Endothelial cell (in vitro differentiated cells): Measurements from ENCODE around the gene ISM1. TPM values are rescaled to one million over a fixed set of nuclear protein-coding genes. Genes with fewer than 3 reads are reported as not detected.

Experiments
- DNase-seq: peaks from one replicate; pipeline ENCODE4 v3.0.0; 2021; ENCODE audit warnings: low spot score
- H3K27ac Mint-ChIP-seq: one replicate; pipeline ENCODE4 v1.8.0; 2021; ENCODE audit warnings: mixed read lengths, inconsistent platforms; ENCODE audit not compliant: unreplicated experiment
- H3K27me3 Mint-ChIP-seq: one replicate; pipeline ENCODE4 v1.8.0; 2021; ENCODE audit warnings: mild to moderate bottlenecking, moderate library complexity, mixed read lengths, inconsistent platforms; ENCODE audit not compliant: unreplicated experiment
- H3K36me3 Mint-ChIP-seq: one replicate; pipeline ENCODE4 v1.8.0; 2021; ENCODE audit warnings: mild to moderate bottlenecking, low read depth, mixed read lengths, inconsistent platforms; ENCODE audit not compliant: unreplicated experiment
- H3K4me1 Mint-ChIP-seq: one replicate; pipeline ENCODE4 v1.8.0; 2021; ENCODE audit warnings: mild to moderate bottlenecking, mixed read lengths, inconsistent platforms; ENCODE audit not compliant: unreplicated experiment
- H3K4me3 Mint-ChIP-seq: one replicate; pipeline ENCODE4 v1.8.0; 2021; ENCODE audit warnings: mild to moderate bottlenecking, mixed read lengths, inconsistent platforms; ENCODE audit not compliant: unreplicated experiment
- H3K9me3 Mint-ChIP-seq: one replicate; pipeline ENCODE4 v1.8.0; 2021; ENCODE audit warnings: mixed read lengths, inconsistent platforms; ENCODE audit not compliant: unreplicated experiment
- total RNA-seq: library from RNA; stranded (reverse); fragmentation: NEBNext Ultra II Directional; extraction: Animal tissue kit (Norgen Biotek cat#: 25700); gene quantifications from one replicate; pipeline ENCODE4 v1.2.1, GENCODE V29; 2021; ENCODE audit not compliant: unreplicated experiment
- TF ChIP-seq, protein P1 (sequence below): fragments of 200-600 bp; sonication (generic); IDR thresholded peaks from one replicate; pipeline ENCODE4 v1.5.0; 2021; ENCODE audit warnings: antibody characterized with exemption; ENCODE audit not compliant: unreplicated experiment

ISM1 gene
- total RNA-seq, 1 donor from 2014 or later = 23.8 TPM

GRCh38 chr20:13317439-13317838, 96.4 kb downstream of the ISM1 start:
- TF ChIP-seq, protein P1, sequence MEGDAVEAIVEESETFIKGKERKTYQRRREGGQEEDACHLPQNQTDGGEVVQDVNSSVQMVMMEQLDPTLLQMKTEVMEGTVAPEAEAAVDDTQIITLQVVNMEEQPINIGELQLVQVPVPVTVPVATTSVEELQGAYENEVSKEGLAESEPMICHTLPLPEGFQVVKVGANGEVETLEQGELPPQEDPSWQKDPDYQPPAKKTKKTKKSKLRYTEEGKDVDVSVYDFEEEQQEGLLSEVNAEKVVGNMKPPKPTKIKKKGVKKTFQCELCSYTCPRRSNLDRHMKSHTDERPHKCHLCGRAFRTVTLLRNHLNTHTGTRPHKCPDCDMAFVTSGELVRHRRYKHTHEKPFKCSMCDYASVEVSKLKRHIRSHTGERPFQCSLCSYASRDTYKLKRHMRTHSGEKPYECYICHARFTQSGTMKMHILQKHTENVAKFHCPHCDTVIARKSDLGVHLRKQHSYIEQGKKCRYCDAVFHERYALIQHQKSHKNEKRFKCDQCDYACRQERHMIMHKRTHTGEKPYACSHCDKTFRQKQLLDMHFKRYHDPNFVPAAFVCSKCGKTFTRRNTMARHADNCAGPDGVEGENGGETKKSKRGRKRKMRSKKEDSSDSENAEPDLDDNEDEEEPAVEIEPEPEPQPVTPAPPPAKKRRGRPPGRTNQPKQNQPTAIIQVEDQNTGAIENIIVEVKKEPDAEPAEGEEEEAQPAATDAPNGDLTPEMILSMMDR = no peak
- peaks cover 31% of the 10 kb centered on the region for H3K4me1 Mint-ChIP-seq
- H3K27me3 Mint-ChIP-seq = no peaks in the 10 kb centered on the region
- H3K27ac Mint-ChIP-seq = no peak overlapping the region
- H3K9me3 Mint-ChIP-seq = no peaks in the 10 kb centered on the region
- H3K36me3 Mint-ChIP-seq = peaks cover 4% of the 10 kb centered on the region
- DNase-seq = no peak
- no peak overlapping the region for H3K4me3 Mint-ChIP-seq

DNA sequence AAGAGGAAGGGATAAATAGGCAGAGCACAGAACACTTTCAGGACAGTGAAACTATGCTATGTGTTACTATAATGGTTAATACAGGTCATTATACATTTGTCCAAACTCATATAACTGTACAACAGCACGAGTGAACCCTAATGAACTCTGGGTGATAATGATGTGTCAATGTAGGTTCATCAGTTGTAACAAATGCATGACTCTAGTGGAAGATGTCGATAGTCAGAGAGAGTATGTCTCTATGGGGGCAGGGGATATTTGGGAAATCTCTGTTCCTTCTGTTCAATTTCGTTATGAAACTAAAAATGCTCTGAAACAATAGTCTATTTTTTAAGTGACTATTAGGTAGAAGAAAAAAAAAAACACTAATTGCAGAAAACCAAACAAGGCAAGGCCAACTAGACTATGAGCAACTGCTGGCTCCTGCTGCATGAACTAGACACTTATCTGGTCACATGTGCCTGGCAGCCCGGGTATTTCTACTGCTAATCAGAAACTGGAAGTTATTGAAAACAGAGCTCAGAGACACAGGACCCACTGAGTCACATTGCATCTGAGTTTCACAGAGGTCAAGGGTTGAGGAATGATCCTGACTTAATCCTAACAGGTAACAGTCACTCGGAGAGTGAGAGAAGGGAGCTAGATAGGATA, 97.9 kb downstream of the ISM1 start:
- DNase-seq = no peak
- Mint-ChIP-seq H3K4me3 (no peak overlapping the region), H3K36me3 (peaks cover 4% of the 10 kb centered on the region), H3K27me3 (no peaks in the 10 kb centered on the region), H3K9me3 (no peaks in the 10 kb centered on the region), H3K4me1 (peaks cover 43% of the 10 kb centered on the region), H3K27ac (no peak overlapping the region)
- TF ChIP-seq, protein P1 = no peak

GRCh38 chr20:13320702-13321101, 99.6 kb downstream of the ISM1 start:
- Mint-ChIP-seq H3K36me3 (peaks cover 4% of the 10 kb centered on the region), H3K4me3 (no peak overlapping the region), H3K27ac (no peak overlapping the region), H3K27me3 (no peaks in the 10 kb centered on the region), H3K9me3 (no peaks in the 10 kb centered on the region), H3K4me1 (peaks cover 52% of the 10 kb centered on the region)
- no peak for DNase-seq
- TF ChIP-seq, protein P1 = no peak

GRCh38 chr20:13321416-13321815, 100.3 kb downstream of the ISM1 start:
- Mint-ChIP-seq H3K4me1 (peaks cover 52% of the 10 kb centered on the region), H3K27me3 (no peaks in the 10 kb centered on the region)
- TF ChIP-seq, protein P1 = no peak

GRCh38 chr20:13322198-13322597, 101.1 kb downstream of the ISM1 start:
- no peaks in the 10 kb centered on the region for H3K27me3 Mint-ChIP-seq
- H3K9me3 Mint-ChIP-seq = no peaks in the 10 kb centered on the region
- peak overlapping the region; percentile 81 for H3K27ac Mint-ChIP-seq
- no peaks in the 10 kb centered on the region for H3K36me3 Mint-ChIP-seq
- H3K4me1 Mint-ChIP-seq = peaks cover 57% of the 10 kb centered on the region
- TF ChIP-seq, protein P1 = no peak
- H3K4me3 Mint-ChIP-seq = no peak overlapping the region
- DNase-seq = no peak

More at GRCh38 chr20:13321416-13321815, 100.3 kb downstream of the ISM1 start:
- no peak for DNase-seq
- Mint-ChIP-seq H3K9me3 (no peaks in the 10 kb centered on the region), H3K36me3 (peaks cover 4% of the 10 kb centered on the region), H3K27ac (no peak overlapping the region), H3K4me3 (no peak overlapping the region)
